Measurements from ENCODE around the gene OPN5.

DNA sequence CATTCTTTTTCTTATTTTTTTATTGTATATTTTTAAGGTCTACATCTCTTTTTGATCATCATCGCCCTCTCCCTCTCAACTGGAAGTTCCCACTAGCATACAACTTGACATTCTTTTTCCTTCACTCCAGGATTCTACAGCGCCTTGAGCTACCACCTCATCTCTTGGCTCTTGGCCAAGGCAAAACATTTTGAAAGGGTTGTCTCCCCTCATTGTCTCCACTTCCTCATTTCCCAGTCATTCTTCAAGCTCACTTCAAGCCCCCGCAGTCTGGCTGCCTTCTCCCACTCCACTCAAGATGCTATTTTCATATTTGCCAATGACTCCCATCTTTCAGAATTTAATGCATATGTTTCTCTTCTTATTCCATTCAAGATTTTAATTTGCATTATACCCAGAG, 63.0 kb downstream of the OPN5 start:
- no peak for TF ChIP-seq EZH2 (IDR thresholded peaks at IDR 0.05)
- TF ChIP-seq POLR2AphosphoS5 (IDR thresholded peaks at IDR 0.05; ENCODE audit: borderline replicate concordance, low read depth, low read length): no peak
- no peak for TF ChIP-seq FOXP2 (optimal IDR thresholded peaks at IDR 0.05; ENCODE audit: control extremely low read depth, extremely low read length, insufficient read depth)

Data from SK-N-MC (cell line).